Osteoblast (primary cell): ENCODE measurements around the gene FIBIN. TPM values are rescaled to one million over a fixed set of nuclear protein-coding genes. Genes with fewer than 3 reads are reported as not detected.

Experiments used
- DNase-seq: peaks from one replicate; pipeline ENCODE4 v3.0.0; 2011; ENCODE audit warnings: low spot score, mixed read lengths; ENCODE audit not compliant: insufficient read length; ENCODE audit errors: missing footprints
- H2AFZ ChIP-seq: 2 replicates; pipeline ENCODE4 v1.6.0; 2011; ENCODE audit warnings: mild to moderate bottlenecking, low read length
- H3K27ac ChIP-seq: 2 replicates; pipeline ENCODE4 v1.5.1; 2011; ENCODE audit warnings: mild to moderate bottlenecking, low read depth, low read length, moderate library complexity
- H3K27me3 ChIP-seq: 2 replicates; pipeline ENCODE4 v1.6.0; 2012; ENCODE audit warnings: mild to moderate bottlenecking, control low read depth, inconsistent platforms, low read length, moderate library complexity; ENCODE audit not compliant: insufficient read depth
- H3K36me3 ChIP-seq: 2 replicates; pipeline ENCODE4 v1.5.1; 2011; ENCODE audit warnings: mild to moderate bottlenecking, low read length, control low read depth, moderate library complexity; ENCODE audit not compliant: insufficient read depth
- H3K4me1 ChIP-seq: 2 replicates; pipeline ENCODE4 v1.5.1; 2011; ENCODE audit warnings: mild to moderate bottlenecking, low read length, control low read depth, moderate library complexity; ENCODE audit not compliant: insufficient read depth
- H3K4me2 ChIP-seq: 2 replicates; pipeline ENCODE4 v1.6.0; 2011; ENCODE audit warnings: mild to moderate bottlenecking, low read length; ENCODE audit not compliant: insufficient read depth
- H3K4me3 ChIP-seq: fragments of 200-600 bp; sonication (generic); 3 replicates; pipeline ENCODE4 v1.5.1; 2012; ENCODE audit warnings: mild to moderate bottlenecking, low read length, inconsistent platforms; ENCODE audit not compliant: insufficient read depth
- H3K79me2 ChIP-seq: 2 replicates; pipeline ENCODE4 v1.6.0; 2012; ENCODE audit warnings: mild to moderate bottlenecking, low read length, control low read depth, inconsistent platforms; ENCODE audit not compliant: insufficient read depth
- H3K9me3 ChIP-seq: 2 replicates; pipeline ENCODE4 v1.5.1; 2011; ENCODE audit warnings: low read depth, low read length, control low read depth
- H4K20me1 ChIP-seq: 2 replicates; pipeline ENCODE4 v1.6.0; 2012; ENCODE audit warnings: mild to moderate bottlenecking, low read length, control low read depth; ENCODE audit not compliant: insufficient read depth
- CTCF ChIP-seq: IDR thresholded peaks from 2 replicates; pipeline ENCODE4 v1.5.1; 2011; ENCODE audit warnings: mild to moderate bottlenecking, low read depth, low read length, moderate library complexity; ENCODE audit errors: extremely low read depth
- total RNA-seq: library from RNA; depleted of rRNA; stranded (reverse); fragments of >200 nt; gene quantifications from 2 replicates; pipeline ENCODE4 v1.2.3, GENCODE V29; 2012

FIBIN gene
- total RNA-seq, 1 donor, result 30.0 TPM

GRCh38 chr11:26947904-26948639, 45.8 kb upstream of the FIBIN start:
- Histone ChIP-seq H3K4me2 (peak overlapping the region; percentile 59), H3K27ac (peak overlapping the region; percentile 94), H3K4me3 (peak overlapping the region; percentile 22), H3K4me1 (peaks cover 63% of the 10 kb centered on the region), H3K79me2 (no peaks in the 10 kb centered on the region), H4K20me1 (no peaks in the 10 kb centered on the region), H3K9me3 (no peaks in the 10 kb centered on the region), H3K27me3 (no peaks in the 10 kb centered on the region), H3K36me3 (no peaks in the 10 kb centered on the region), H2AFZ (no peak overlapping the region)
- DNase-seq, result peak; percentile 69
- TF ChIP-seq CTCF, result no peak

GRCh38 chr11:26948881-26949280, 45.0 kb upstream of the FIBIN start:
- Histone ChIP-seq H3K4me1 (peaks cover 66% of the 10 kb centered on the region), H2AFZ (no peak overlapping the region), H3K4me3 (no peak overlapping the region), H3K27me3 (no peaks in the 10 kb centered on the region), H3K36me3 (no peaks in the 10 kb centered on the region), H3K9me3 (no peaks in the 10 kb centered on the region), H3K4me2 (peak overlapping the region; percentile 59), H3K79me2 (no peaks in the 10 kb centered on the region), H3K27ac (peak overlapping the region; percentile 94), H4K20me1 (no peaks in the 10 kb centered on the region)
- no peak for DNase-seq
- no peak for TF ChIP-seq CTCF

GRCh38 chr11:26949846-26950245, 44.1 kb upstream of the FIBIN start:
- no peaks in the 10 kb centered on the region for H3K9me3 ChIP-seq
- peaks cover 64% of the 10 kb centered on the region for H3K4me1 ChIP-seq
- H3K36me3 ChIP-seq, result no peaks in the 10 kb centered on the region
- H4K20me1 ChIP-seq, result no peaks in the 10 kb centered on the region
- peak overlapping the region; percentile 94 for H3K27ac ChIP-seq
- no peaks in the 10 kb centered on the region for H3K79me2 ChIP-seq
- TF ChIP-seq CTCF, result no peak
- peak overlapping the region; percentile 36 for H3K4me3 ChIP-seq
- H2AFZ ChIP-seq, result no peak overlapping the region
- peak overlapping the region; percentile 69 for H3K4me2 ChIP-seq
- peak; percentile 87 for DNase-seq
- H3K27me3 ChIP-seq, result no peaks in the 10 kb centered on the region

- Histone ChIP-seq H3K79me2 (no peaks in the 10 kb centered on the region), H3K27me3 (no peaks in the 10 kb centered on the region), H3K36me3 (no peaks in the 10 kb centered on the region), H3K9me3 (no peaks in the 10 kb centered on the region), H3K4me1 (peaks cover 59% of the 10 kb centered on the region), H3K4me3 (peak overlapping the region; percentile 36), H4K20me1 (no peaks in the 10 kb centered on the region), H3K27ac (peak overlapping the region; percentile 94), H3K4me2 (peak overlapping the region; percentile 69), H2AFZ (no peak overlapping the region)
- peak; percentile 38 for DNase-seq
- peak; percentile 11 for TF ChIP-seq CTCF
Measured at GRCh38 chr11:26950260-26950719, 43.6 kb upstream of the FIBIN start.
